Pancreas (tissue), 10 donors: Measurements from ENCODE around the gene AIFM3. TPM values are rescaled to one million over a fixed set of nuclear protein-coding genes. Genes with fewer than 3 reads are reported as not detected.

Experiments
- ATAC-seq, 4 donors: fragments of 200-7000 bp; cut with Tn5 transposase; one replicate each; pipeline versions ENCODE4 v1.8.0 to v1.9.1; 2020; ENCODE audit warnings: mild to moderate bottlenecking in 4 of 4, moderate library complexity in 4 of 4
- DNase-seq, 6 donors: peaks; one replicate each; pipeline ENCODE4 v3.0.0-alpha.2; 2020
- FAIRE-seq: peaks from 2 replicates; lab custom pipeline; 2012; peaks lifted over from hg19 to GRCh38; lab: Jason Lieb, UNC
- H3K27ac ChIP-seq, 4 donors: fragments of 200-600 bp; sonication (generic); 1 replicate in 3 of 4; 2 replicates in 1 of 4; pipeline versions ENCODE4 v1.5.0 to v1.8.0; 2020
- H3K27me3 ChIP-seq, 4 donors: fragments of 200-600 bp; one replicate each; pipeline ENCODE4 v1.8.0; 2021
- H3K36me3 ChIP-seq, 3 donors: fragments of 200-600 bp; sonication (generic) in 1 of 3; one replicate each; pipeline versions ENCODE4 v1.5.0 to v1.8.0; 2020 to 2021
- H3K4me1 ChIP-seq, 3 donors: fragments of 200-600 bp; one replicate each; pipeline ENCODE4 v1.8.0; 2021
- H3K4me3 ChIP-seq, 4 donors: fragments of 200-600 bp; sonication (generic) in 2 of 4; one replicate each; pipeline versions ENCODE4 v1.5.0 to v1.8.0; 2020 to 2021
- H3K9me3 ChIP-seq, 4 donors: fragments of 200-600 bp; one replicate each; pipeline ENCODE4 v1.8.0; 2021
- CTCF ChIP-seq, 4 donors: fragments of 200-600 bp; sonication (generic) in 3 of 4; IDR thresholded peaks; one replicate each; pipeline versions ENCODE4 v1.5.0 to v1.8.0; 2021; ENCODE audit warnings: antibody characterized with exemption in 4 of 4
- WGBS, 2 donors: extraction: QIAGEN DNeasy Blood & Tissue Kit; methylation state at CpG; one replicate each; pipeline ENCODE4 v1.1.7; 2013; 5-methylcytosine and 5-hydroxymethylcytosine counted together
- intact Hi-C, 3 donors: fragments of 100-400 bp; cut with DNase I; formaldehyde crosslinking; loops; one replicate each; pipeline versions ENCODE4 v1.11.1 to v1.14.2; 2022
- polyA plus RNA-seq, 2 donors: library from polyadenylated mRNA; stranded (reverse); fragments of 200-250 nt; gene quantifications; one replicate each; pipeline ENCODE4 v1.2.3, GENCODE V29; 2013
- total RNA-seq, 6 donors: library from RNA; stranded (reverse); fragmentation: NEBNext Ultra II Directional in 4 of 6; extraction: Animal tissue kit (Norgen Biotek cat#: 25700) in 4 of 6; gene quantifications; one replicate each; pipeline versions ENCODE4 v1.2.1 to v1.2.4, GENCODE V29; 2021 to 2023
- donor health status: healthy with polysubstance abuse.
- donor health status: DM: no; HTN: no; CAD: no; lungs with moderate emphysema.
- donor health status: DM: no; HTN: no; CAD: no.
- donor health status: control.
- donor health status: control.
- donor health status: Bipolar disorder and iron deficiency.
- donor health status: DM: yes; HTN: yes; CAD: no.
- donor health status: DM: no; HTN: no; CAD: no.
- donor health status: DM: no; HTN: no; CAD: no.
- donor health status: DM: yes; HTN: yes; CAD: no.

AIFM3 gene
- 1 to 10 TPM in 4 of 6 donors, under 1 TPM in 2; 0.63 to 2.3 (median 1.1) TPM for total RNA-seq
- 1 to 10 TPM; 1.4 to 4.5 TPM for polyA plus RNA-seq

GRCh38 chr22:20966883-20967696 is at the start of gene AIFM3:
AIFM3 (plus strand) TSS chr22:20967255; CDS start chr22:20967945, 690 bp downstream.
- 72 to 76% methylated on average over 22 of the region's 22 CpGs for WGBS, 2 donors
- intact Hi-C loops: no loop called here
- no peaks in the 10 kb centered on the region for H3K36me3 ChIP-seq
- ATAC-seq (no peak), FAIRE-seq (no peak), DNase-seq (peak in 2 of 6 donors; percentile 66 to 76)
- no peak within 1 kb of the TSS for H3K4me3 ChIP-seq
- peaks cover 0 to 4% (median 0%) of the 10 kb centered on the region in 3 donors for H3K4me1 ChIP-seq
- no peaks in the 10 kb centered on the region for H3K9me3 ChIP-seq
- H3K27ac ChIP-seq: no peak within 1 kb of the TSS
- TF ChIP-seq CTCF (IDR thresholded peaks at IDR 0.05): no peak
- no peaks in the 10 kb centered on the region for H3K27me3 ChIP-seq

- FAIRE-seq (no peak), DNase-seq (no peak), ATAC-seq (no peak)
- intact Hi-C loops: no loop called here
- peak overlapping the region; percentile 91 to 100 (median 96) for H3K4me3 ChIP-seq
- peak overlapping the region in 1 of 4 donors; percentile 96 for H3K27ac ChIP-seq
- no peaks in the 10 kb centered on the region for H3K9me3 ChIP-seq
- no peaks in the 10 kb centered on the region for H3K27me3 ChIP-seq
- no peak for TF ChIP-seq CTCF (IDR thresholded peaks at IDR 0.05)
- no peaks in the 10 kb centered on the region for H3K36me3 ChIP-seq
- peaks cover 0 to 20% (median 4%) of the 10 kb centered on the region in 3 donors for H3K4me1 ChIP-seq
- 1 to 2% methylated on average over 19 of the region's 19 CpGs for WGBS, 2 donors
Measured at GRCh38 chr22:20918663-20919218, 48.3 kb upstream of the AIFM3 start.

- FAIRE-seq: no peak
- DNase-seq: no peak
- WGBS, 2 donors: 3 to 4% methylated on average over 4 of the region's 4 CpGs
- no peak for TF ChIP-seq CTCF (IDR thresholded peaks at IDR 0.05)
- peaks cover 0 to 20% (median 4%) of the 10 kb centered on the region in 3 donors for H3K4me1 ChIP-seq
- no peaks in the 10 kb centered on the region for H3K36me3 ChIP-seq
- ATAC-seq: no peak
- H3K27ac ChIP-seq: no peak overlapping the region
- H3K27me3 ChIP-seq: no peaks in the 10 kb centered on the region
- H3K9me3 ChIP-seq: no peaks in the 10 kb centered on the region
- peak overlapping the region in 3 of 4 donors; percentile 95 to 100 (median 97) for H3K4me3 ChIP-seq
- intact Hi-C loops: no loop called here
Measured at GRCh38 chr22:20919718-20920117, 47.3 kb upstream of the AIFM3 start.

- H3K4me1 ChIP-seq: peaks cover 0 to 20% (median 4%) of the 10 kb centered on the region in 3 donors
Measured at GRCh38 chr22:20920881-20921203, 46.2 kb upstream of the AIFM3 start.

More at GRCh38 chr22:20920881-20921203, 46.2 kb upstream of the AIFM3 start:
- no peak for FAIRE-seq
- no peak for ATAC-seq
- Histone ChIP-seq H3K27ac (no peak overlapping the region), H3K9me3 (no peaks in the 10 kb centered on the region), H3K36me3 (no peaks in the 10 kb centered on the region), H3K27me3 (no peaks in the 10 kb centered on the region), H3K4me3 (peak overlapping the region in 2 of 4 donors; percentile 95 to 100)
- 39 to 41% methylated on average over 3 of the region's 3 CpGs for WGBS, 2 donors
- intact Hi-C loops: no loop called here
- no peak for TF ChIP-seq CTCF (IDR thresholded peaks at IDR 0.05)
- no peak for DNase-seq
